VCaP (cell line): Measurements from ENCODE around the gene RFX2.

Source experiments
- H3K27ac ChIP-seq: fragments of 450-650 bp; 2 replicates; pipeline ENCODE4 v1.5.1; 2017
- CTCF ChIP-seq: fragments of 450-650 bp; conservative IDR thresholded peaks from 2 replicates; pipeline ENCODE4 v1.5.1; 2017; ENCODE audit warnings: mild to moderate bottlenecking, moderate library complexity

Gene RFX2

GRCh38 chr19:6041071-6041470, 69.2 kb downstream of the RFX2 start:
- no peak overlapping the region for H3K27ac ChIP-seq
- no peak for TF ChIP-seq CTCF

- TF ChIP-seq CTCF = no peak
- no peak overlapping the region for H3K27ac ChIP-seq
These were observed 70.6 kb downstream of the RFX2 start for GRCh38 chr19:6039566-6040225.

GRCh38 chr19:6038634-6039405, 71.5 kb downstream of the RFX2 start:
- no peak overlapping the region for H3K27ac ChIP-seq
- TF ChIP-seq CTCF = no peak

- TF ChIP-seq CTCF = no peak
- H3K27ac ChIP-seq = no peak overlapping the region
These were observed 75.3 kb downstream of the RFX2 start for GRCh38 chr19:6035026-6035425.

GRCh38 chr19:6034512-6034911, 75.8 kb downstream of the RFX2 start:
- no peak overlapping the region for H3K27ac ChIP-seq
- no peak for TF ChIP-seq CTCF

- no peak for TF ChIP-seq CTCF
- H3K27ac ChIP-seq = no peak overlapping the region
These were observed 76.5 kb downstream of the RFX2 start for GRCh38 chr19:6033744-6034264.

- H3K27ac ChIP-seq = no peak overlapping the region
- no peak for TF ChIP-seq CTCF
These were observed 77.5 kb downstream of the RFX2 start for GRCh38 chr19:6032827-6033226.
